ENCODE data around the gene PTGR2. TPM values are rescaled to one million over a fixed set of nuclear protein-coding genes. Genes with fewer than 3 reads are reported as not detected.

The PTGR2 gene
- total RNA-seq, 1 donor from 2014 or later: 9.6 TPM

DNA sequence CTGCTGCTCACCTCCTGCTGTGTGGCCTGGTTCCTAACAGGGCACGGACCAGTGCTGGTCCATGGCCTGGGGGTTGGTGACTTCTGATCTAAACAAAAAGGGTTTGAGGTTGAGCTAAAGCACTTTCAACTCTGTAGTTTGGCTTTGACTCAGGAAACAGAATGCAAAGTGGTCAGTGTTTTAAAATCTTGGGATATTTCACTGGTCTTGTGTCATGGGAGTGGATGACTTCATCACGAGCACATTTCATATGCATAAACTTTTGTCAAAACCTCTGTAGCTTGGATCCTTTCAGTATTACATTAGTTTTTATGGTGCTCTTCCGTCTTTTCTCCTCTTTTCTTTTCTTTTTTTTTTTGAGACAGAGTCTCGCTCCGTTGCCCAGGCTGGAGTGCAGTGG is 72.7 kb downstream of the PTGR2 start:
- no peaks in the 10 kb centered on the region for H3K4me1 Mint-ChIP-seq (ENCODE audit: unreplicated experiment)
- H3K27me3 Mint-ChIP-seq: no peaks in the 10 kb centered on the region
- H3K9me3 Mint-ChIP-seq: no peaks in the 10 kb centered on the region
- TF ChIP-seq, protein P1, sequence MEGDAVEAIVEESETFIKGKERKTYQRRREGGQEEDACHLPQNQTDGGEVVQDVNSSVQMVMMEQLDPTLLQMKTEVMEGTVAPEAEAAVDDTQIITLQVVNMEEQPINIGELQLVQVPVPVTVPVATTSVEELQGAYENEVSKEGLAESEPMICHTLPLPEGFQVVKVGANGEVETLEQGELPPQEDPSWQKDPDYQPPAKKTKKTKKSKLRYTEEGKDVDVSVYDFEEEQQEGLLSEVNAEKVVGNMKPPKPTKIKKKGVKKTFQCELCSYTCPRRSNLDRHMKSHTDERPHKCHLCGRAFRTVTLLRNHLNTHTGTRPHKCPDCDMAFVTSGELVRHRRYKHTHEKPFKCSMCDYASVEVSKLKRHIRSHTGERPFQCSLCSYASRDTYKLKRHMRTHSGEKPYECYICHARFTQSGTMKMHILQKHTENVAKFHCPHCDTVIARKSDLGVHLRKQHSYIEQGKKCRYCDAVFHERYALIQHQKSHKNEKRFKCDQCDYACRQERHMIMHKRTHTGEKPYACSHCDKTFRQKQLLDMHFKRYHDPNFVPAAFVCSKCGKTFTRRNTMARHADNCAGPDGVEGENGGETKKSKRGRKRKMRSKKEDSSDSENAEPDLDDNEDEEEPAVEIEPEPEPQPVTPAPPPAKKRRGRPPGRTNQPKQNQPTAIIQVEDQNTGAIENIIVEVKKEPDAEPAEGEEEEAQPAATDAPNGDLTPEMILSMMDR (conservative IDR thresholded peaks at IDR 0.05): no peak
- H3K36me3 Mint-ChIP-seq: peaks cover 31% of the 10 kb centered on the region
- H3K4me3 Mint-ChIP-seq: no peak overlapping the region
- no peak overlapping the region for H3K27ac Mint-ChIP-seq
- no peak for DNase-seq (ENCODE audit: extremely low spot score, unreplicated experiment)

Other genes with a start within 250 kb of the PTGR2 start
- gene ACOT6, start 239.3 kb upstream of the PTGR2 start, total RNA-seq (ENCODE audit: low replicate concordance): not detected in 2 replicates
- gene DNAL1, start 206.8 kb upstream of the PTGR2 start, total RNA-seq (ENCODE audit: low replicate concordance): 7.1 and 20.3 TPM in 2 replicates
- 35.5 and 64.8 TPM in 2 replicates for gene PNMA1, start 137.4 kb upstream of the PTGR2 start, total RNA-seq (ENCODE audit: low replicate concordance)
- gene ZNF410, start 35.0 kb downstream of the PTGR2 start, total RNA-seq (ENCODE audit: low replicate concordance): 44.2 and 50.8 TPM in 2 replicates
- 3.0 and 5.3 TPM in 2 replicates for gene FAM161B, start 98.3 kb downstream of the PTGR2 start, total RNA-seq (ENCODE audit: low replicate concordance)
- 16.5 and 21.2 TPM in 2 replicates for gene COQ6, start 98.5 kb downstream of the PTGR2 start, total RNA-seq (ENCODE audit: low replicate concordance)
- gene ENTPD5, start 167.5 kb downstream of the PTGR2 start, total RNA-seq (ENCODE audit: low replicate concordance): 22.2 and 25.8 TPM in 2 replicates
- 6.6 and 9.0 TPM in 2 replicates for gene BBOF1, start 167.5 kb downstream of the PTGR2 start, total RNA-seq (ENCODE audit: low replicate concordance)
- gene ALDH6A1, start 232.6 kb downstream of the PTGR2 start, total RNA-seq (ENCODE audit: low replicate concordance): 28.2 and 67.2 TPM in 2 replicates
- gene LIN52, start 233.1 kb downstream of the PTGR2 start, total RNA-seq (ENCODE audit: low replicate concordance): 6.9 and 15.1 TPM in 2 replicates

Data from type B pancreatic cell (in vitro differentiated cells).